Loucy (cell line): Measurements from ENCODE around the gene ELN.

Source experiments
- H2AFZ ChIP-seq: fragments of 200-600 bp; sonication (generic); 2 replicates; pipeline ENCODE4 v1.6.0; 2016; ENCODE audit warnings: antibody characterized with exemption, mild to moderate bottlenecking, low read length, moderate library complexity
- H3F3A ChIP-seq: fragments of 200-600 bp; 2 replicates; pipeline ENCODE4 v1.6.0; 2016; ENCODE audit warnings: antibody characterized with exemption, low read depth, mild to moderate bottlenecking
- H3K27me3 ChIP-seq: fragments of 200-600 bp; sonication (generic); 2 replicates; pipeline ENCODE4 v1.6.1; 2014; ENCODE audit warnings: low read length, mild to moderate bottlenecking; ENCODE audit not compliant: insufficient read depth, poor library complexity, severe bottlenecking
- H3K36me3 ChIP-seq: fragments of 200-600 bp; sonication (generic); 2 replicates; pipeline ENCODE4 v1.6.1; 2016; ENCODE audit warnings: low read length; ENCODE audit not compliant: insufficient read depth
- H3K4me1 ChIP-seq: fragments of 200-600 bp; sonication (generic); 2 replicates; pipeline ENCODE4 v1.5.1; 2014; ENCODE audit warnings: low read length, mild to moderate bottlenecking; ENCODE audit not compliant: insufficient read depth, poor library complexity, severe bottlenecking
- H3K4me2 ChIP-seq: fragments of 200-600 bp; sonication (generic); 2 replicates; pipeline ENCODE4 v1.6.0; 2014; ENCODE audit warnings: antibody characterized with exemption, low read length, low read depth, mild to moderate bottlenecking; ENCODE audit not compliant: poor library complexity, severe bottlenecking
- H3K4me3 ChIP-seq: fragments of 200-600 bp; sonication (generic); 2 replicates; pipeline ENCODE4 v1.5.1; 2014; ENCODE audit warnings: low read length, mild to moderate bottlenecking, mixed read lengths; ENCODE audit not compliant: poor library complexity, severe bottlenecking
- H3K79me2 ChIP-seq: fragments of 200-600 bp; sonication (generic); 2 replicates; pipeline ENCODE4 v1.6.1; 2014; ENCODE audit warnings: low read length; ENCODE audit not compliant: insufficient read depth
- H3K9ac ChIP-seq: fragments of 200-600 bp; sonication (generic); 2 replicates; pipeline ENCODE4 v1.6.0; 2014; ENCODE audit warnings: mild to moderate bottlenecking, low read depth, low read length, moderate library complexity; ENCODE audit not compliant: poor library complexity, severe bottlenecking
- H3K9me2 ChIP-seq: fragments of 200-600 bp; sonication (generic); replicated peaks from 2 replicates; pipeline ENCODE4 v1.6.1; 2016; ENCODE audit warnings: low read depth, low read length, mixed read lengths
- H3K9me3 ChIP-seq: fragments of 200-600 bp; sonication (generic); 2 replicates; pipeline ENCODE4 v1.6.1; 2014; ENCODE audit warnings: mild to moderate bottlenecking, antibody characterized with exemption, low read length, low read depth; ENCODE audit not compliant: insufficient read depth
- H4K20me1 ChIP-seq: fragments of 200-600 bp; sonication (generic); 2 replicates; pipeline ENCODE4 v1.6.0; 2014; ENCODE audit warnings: antibody characterized with exemption, low read length, mild to moderate bottlenecking; ENCODE audit not compliant: insufficient read depth, poor library complexity, severe bottlenecking
- EZH2phosphoT487 ChIP-seq: fragments of 200-600 bp; IDR thresholded peaks from 2 replicates; pipeline ENCODE4 v1.6.1; 2018; ENCODE audit warnings: antibody characterized with exemption, mild to moderate bottlenecking, moderate library complexity, borderline replicate concordance
- TF ChIP-seq, protein P1 (sequence below): fragments of 200-600 bp; sonication (generic); conservative IDR thresholded peaks from 2 replicates; pipeline ENCODE4 v1.5.1; 2014; ENCODE audit warnings: mild to moderate bottlenecking, antibody characterized with exemption, low read length

The ELN gene

GRCh38 chr7:74040791-74041520 is 13.0 kb downstream of the ELN start:
- no peaks in the 10 kb centered on the region for H3K9me2 ChIP-seq
- no peaks in the 10 kb centered on the region for H4K20me1 ChIP-seq
- no peaks in the 10 kb centered on the region for H3F3A ChIP-seq
- no peaks in the 10 kb centered on the region for H3K36me3 ChIP-seq
- no peak overlapping the region for H3K4me2 ChIP-seq
- H2AFZ ChIP-seq = no peak overlapping the region
- H3K27me3 ChIP-seq = no peaks in the 10 kb centered on the region
- H3K9ac ChIP-seq = no peak overlapping the region
- H3K4me1 ChIP-seq = peaks cover 10% of the 10 kb centered on the region
- H3K9me3 ChIP-seq = no peaks in the 10 kb centered on the region
- TF ChIP-seq EZH2phosphoT487 = no peak
- TF ChIP-seq, protein P1, sequence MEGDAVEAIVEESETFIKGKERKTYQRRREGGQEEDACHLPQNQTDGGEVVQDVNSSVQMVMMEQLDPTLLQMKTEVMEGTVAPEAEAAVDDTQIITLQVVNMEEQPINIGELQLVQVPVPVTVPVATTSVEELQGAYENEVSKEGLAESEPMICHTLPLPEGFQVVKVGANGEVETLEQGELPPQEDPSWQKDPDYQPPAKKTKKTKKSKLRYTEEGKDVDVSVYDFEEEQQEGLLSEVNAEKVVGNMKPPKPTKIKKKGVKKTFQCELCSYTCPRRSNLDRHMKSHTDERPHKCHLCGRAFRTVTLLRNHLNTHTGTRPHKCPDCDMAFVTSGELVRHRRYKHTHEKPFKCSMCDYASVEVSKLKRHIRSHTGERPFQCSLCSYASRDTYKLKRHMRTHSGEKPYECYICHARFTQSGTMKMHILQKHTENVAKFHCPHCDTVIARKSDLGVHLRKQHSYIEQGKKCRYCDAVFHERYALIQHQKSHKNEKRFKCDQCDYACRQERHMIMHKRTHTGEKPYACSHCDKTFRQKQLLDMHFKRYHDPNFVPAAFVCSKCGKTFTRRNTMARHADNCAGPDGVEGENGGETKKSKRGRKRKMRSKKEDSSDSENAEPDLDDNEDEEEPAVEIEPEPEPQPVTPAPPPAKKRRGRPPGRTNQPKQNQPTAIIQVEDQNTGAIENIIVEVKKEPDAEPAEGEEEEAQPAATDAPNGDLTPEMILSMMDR = no peak
- H3K79me2 ChIP-seq = no peaks in the 10 kb centered on the region
- no peak overlapping the region for H3K4me3 ChIP-seq

DNA sequence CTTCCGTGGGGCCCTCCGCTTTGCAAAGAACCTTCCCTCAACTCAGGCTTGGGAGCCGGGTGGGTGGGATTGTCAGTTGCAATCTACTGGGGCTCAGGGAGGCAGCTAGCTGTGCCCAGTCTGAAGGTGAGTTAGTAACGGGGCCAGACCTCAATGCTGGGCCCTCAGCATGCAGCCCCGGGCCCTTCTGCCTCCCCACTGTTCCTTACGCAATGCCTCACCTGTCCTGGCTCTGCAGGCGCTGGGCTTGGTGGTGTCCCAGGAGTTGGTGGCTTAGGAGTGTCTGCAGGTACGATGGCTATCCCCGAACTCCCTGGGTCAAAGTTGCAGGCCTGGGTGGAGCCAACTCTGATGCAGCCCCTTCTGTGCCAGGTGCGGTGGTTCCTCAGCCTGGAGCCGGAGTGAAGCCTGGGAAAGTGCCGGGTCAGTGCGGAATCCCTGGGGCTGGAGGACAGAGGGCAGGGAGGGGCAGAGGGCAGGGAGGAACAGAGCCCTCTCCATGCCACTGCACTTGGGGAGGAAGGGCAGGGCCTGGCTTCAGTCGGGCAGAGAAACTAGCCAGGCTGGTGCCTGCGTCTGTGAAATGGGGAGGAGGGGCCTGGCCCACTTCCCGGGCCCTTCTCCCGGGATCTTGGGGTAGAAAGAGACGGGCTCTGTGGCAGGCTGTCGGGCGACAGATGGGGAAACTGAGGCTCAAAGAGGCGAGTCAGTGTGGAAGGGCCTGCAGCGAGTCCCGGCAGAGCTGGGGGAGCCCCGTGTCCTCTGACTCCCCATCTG is 15.0 kb downstream of the ELN start:
- Histone ChIP-seq H3K4me3 (no peak overlapping the region), H3K4me1 (peaks cover 10% of the 10 kb centered on the region), H2AFZ (no peak overlapping the region), H3K9me2 (no peaks in the 10 kb centered on the region), H3K9me3 (no peaks in the 10 kb centered on the region), H3K4me2 (no peak overlapping the region), H3K79me2 (no peaks in the 10 kb centered on the region), H3K9ac (no peak overlapping the region), H4K20me1 (no peaks in the 10 kb centered on the region), H3K27me3 (no peaks in the 10 kb centered on the region), H3K36me3 (no peaks in the 10 kb centered on the region), H3F3A (no peaks in the 10 kb centered on the region)
- TF ChIP-seq, protein P1 = no peak

GRCh38 chr7:74043523-74043951 is 15.6 kb downstream of the ELN start:
- no peak overlapping the region for H3K4me2 ChIP-seq
- H3K79me2 ChIP-seq = no peaks in the 10 kb centered on the region
- H3K9me2 ChIP-seq = no peaks in the 10 kb centered on the region
- no peaks in the 10 kb centered on the region for H3K9me3 ChIP-seq
- no peaks in the 10 kb centered on the region for H3K27me3 ChIP-seq
- no peak overlapping the region for H3K4me3 ChIP-seq
- H2AFZ ChIP-seq = no peak overlapping the region
- no peaks in the 10 kb centered on the region for H4K20me1 ChIP-seq
- peaks cover 10% of the 10 kb centered on the region for H3K4me1 ChIP-seq
- no peaks in the 10 kb centered on the region for H3F3A ChIP-seq
- no peak for TF ChIP-seq EZH2phosphoT487
- TF ChIP-seq, protein P1 = no peak
- H3K36me3 ChIP-seq = no peaks in the 10 kb centered on the region
- no peak overlapping the region for H3K9ac ChIP-seq
